Mesenchymal stem cell (in vitro differentiated cells and primary cell): ENCODE measurements around the gene SPATA2.

Experiments used
- DNase-seq: peaks from one replicate; pipeline ENCODE4 v3.0.0-alpha.2; 2013
- H2AFZ ChIP-seq: one replicate; pipeline ENCODE4 v1.6.1; 2013; ENCODE audit warnings: low read depth, mild to moderate bottlenecking, control low read depth, inconsistent platforms, low read length, moderate library complexity
- H2AK5ac ChIP-seq: 2 replicates; pipeline ENCODE4 v1.6.1; 2013; ENCODE audit warnings: low read length, moderate library complexity, mild to moderate bottlenecking, inconsistent platforms; ENCODE audit not compliant: severe bottlenecking
- H2BK120ac ChIP-seq: one replicate; pipeline ENCODE4 v1.6.1; 2013; ENCODE audit warnings: low read depth, mild to moderate bottlenecking, inconsistent platforms, low read length, moderate library complexity
- H2BK12ac ChIP-seq, 2 experiments: one replicate each; pipeline ENCODE4 v1.6.1; 2013; ENCODE audit warnings: inconsistent platforms in 2 of 2, low read length in 2 of 2, mild to moderate bottlenecking in 2 of 2, moderate library complexity in 2 of 2, control low read depth in 1 of 2
- H2BK15ac ChIP-seq: one replicate; pipeline ENCODE4 v1.6.1; 2013; ENCODE audit warnings: mild to moderate bottlenecking, low read depth, inconsistent platforms; ENCODE audit not compliant: poor library complexity, severe bottlenecking
- H2BK5ac ChIP-seq: 2 replicates; pipeline ENCODE4 v1.6.1; 2013; ENCODE audit warnings: low read depth, mild to moderate bottlenecking, low read length, control low read depth, inconsistent platforms; ENCODE audit not compliant: poor library complexity, severe bottlenecking
- H3K14ac ChIP-seq, 2 experiments: one replicate each; pipeline ENCODE4 v1.6.1; 2013; ENCODE audit warnings: inconsistent platforms in 2 of 2, low read length in 2 of 2, control low read depth in 1 of 2, mild to moderate bottlenecking in 1 of 2, moderate library complexity in 1 of 2
- H3K18ac ChIP-seq, 2 experiments: one replicate each; pipeline ENCODE4 v1.6.1; 2013; ENCODE audit warnings: inconsistent platforms in 2 of 2, low read length in 2 of 2, control low read depth in 1 of 2, low read depth in 1 of 2, mild to moderate bottlenecking in 1 of 2
- H3K23ac ChIP-seq, 2 experiments: one replicate each; pipeline ENCODE4 v1.6.1; 2013; ENCODE audit warnings: inconsistent platforms in 2 of 2, low read length in 2 of 2, mild to moderate bottlenecking in 2 of 2, moderate library complexity in 2 of 2, control low read depth in 1 of 2
- H3K27ac ChIP-seq: 2 replicates; pipeline ENCODE4 v1.5.1; 2013; ENCODE audit warnings: mild to moderate bottlenecking, moderate library complexity, low read length, control low read depth, inconsistent platforms; ENCODE audit not compliant: poor library complexity, severe bottlenecking
- H3K27me3 ChIP-seq, 2 experiments: 2 replicates each; pipeline versions ENCODE4 v1.6.1 to v1.7.0; 2013; ENCODE audit warnings: low read length in 2 of 2, mild to moderate bottlenecking in 2 of 2, moderate library complexity in 2 of 2, control low read depth in 1 of 2, inconsistent platforms in 1 of 2; ENCODE audit not compliant: control insufficient read depth in 1 of 2, insufficient read depth in 1 of 2
- H3K36me3 ChIP-seq, 2 experiments: 2 replicates each; pipeline versions ENCODE4 v1.6.1 to v1.7.0; 2013; ENCODE audit warnings: low read length in 2 of 2, control low read depth in 1 of 2, inconsistent platforms in 1 of 2, low read depth in 1 of 2, mild to moderate bottlenecking in 1 of 2; ENCODE audit not compliant: insufficient read depth in 2 of 2, control insufficient read depth in 1 of 2
- H3K4ac ChIP-seq, 2 experiments: one replicate each; pipeline ENCODE4 v1.6.1; 2013; ENCODE audit warnings: inconsistent platforms in 2 of 2, low read length in 2 of 2, mild to moderate bottlenecking in 2 of 2, moderate library complexity in 2 of 2, control low read depth in 1 of 2, low read depth in 1 of 2
- H3K4me1 ChIP-seq: 2 replicates; pipeline ENCODE4 v1.6.1; 2013; ENCODE audit warnings: low read depth, low read length, control low read depth; ENCODE audit not compliant: control insufficient read depth, insufficient read depth
- H3K4me2 ChIP-seq: 2 replicates; pipeline ENCODE4 v1.6.1; 2013; ENCODE audit warnings: low read length, mild to moderate bottlenecking, inconsistent platforms; ENCODE audit not compliant: poor library complexity, severe bottlenecking
- H3K4me3 ChIP-seq, 2 experiments: 2 replicates each; pipeline versions ENCODE4 v1.5.1 to v1.7.0; 2013; ENCODE audit warnings: low read length in 2 of 2, mild to moderate bottlenecking in 2 of 2, control low read depth in 1 of 2, low read depth in 1 of 2; ENCODE audit not compliant: insufficient read depth in 1 of 2
- H3K79me1 ChIP-seq: replicated peaks from 2 replicates; pipeline ENCODE4 v1.6.1; 2013; ENCODE audit warnings: mild to moderate bottlenecking, control low read depth, low read length, inconsistent platforms; ENCODE audit not compliant: poor library complexity, severe bottlenecking
- H3K9ac ChIP-seq: 2 replicates; pipeline ENCODE4 v1.7.0; 2013; ENCODE audit warnings: mild to moderate bottlenecking, low read length, moderate library complexity
- H3K9me3 ChIP-seq: 2 replicates; pipeline ENCODE4 v1.7.0; 2013; ENCODE audit warnings: mild to moderate bottlenecking, low read length; ENCODE audit not compliant: control insufficient read depth
- H4K8ac ChIP-seq: one replicate; pipeline ENCODE4 v1.6.1; 2013; ENCODE audit warnings: inconsistent platforms, mild to moderate bottlenecking, low read length, moderate library complexity
- H4K91ac ChIP-seq: one replicate; pipeline ENCODE4 v1.6.1; 2013; ENCODE audit warnings: mild to moderate bottlenecking, low read length, inconsistent platforms
- WGBS: methylation state at CpG from one replicate; pipeline ENCODE4 v1.1.7; 2013; ENCODE audit warnings: mixed read lengths; 5-methylcytosine and 5-hydroxymethylcytosine counted together

Gene SPATA2

DNA sequence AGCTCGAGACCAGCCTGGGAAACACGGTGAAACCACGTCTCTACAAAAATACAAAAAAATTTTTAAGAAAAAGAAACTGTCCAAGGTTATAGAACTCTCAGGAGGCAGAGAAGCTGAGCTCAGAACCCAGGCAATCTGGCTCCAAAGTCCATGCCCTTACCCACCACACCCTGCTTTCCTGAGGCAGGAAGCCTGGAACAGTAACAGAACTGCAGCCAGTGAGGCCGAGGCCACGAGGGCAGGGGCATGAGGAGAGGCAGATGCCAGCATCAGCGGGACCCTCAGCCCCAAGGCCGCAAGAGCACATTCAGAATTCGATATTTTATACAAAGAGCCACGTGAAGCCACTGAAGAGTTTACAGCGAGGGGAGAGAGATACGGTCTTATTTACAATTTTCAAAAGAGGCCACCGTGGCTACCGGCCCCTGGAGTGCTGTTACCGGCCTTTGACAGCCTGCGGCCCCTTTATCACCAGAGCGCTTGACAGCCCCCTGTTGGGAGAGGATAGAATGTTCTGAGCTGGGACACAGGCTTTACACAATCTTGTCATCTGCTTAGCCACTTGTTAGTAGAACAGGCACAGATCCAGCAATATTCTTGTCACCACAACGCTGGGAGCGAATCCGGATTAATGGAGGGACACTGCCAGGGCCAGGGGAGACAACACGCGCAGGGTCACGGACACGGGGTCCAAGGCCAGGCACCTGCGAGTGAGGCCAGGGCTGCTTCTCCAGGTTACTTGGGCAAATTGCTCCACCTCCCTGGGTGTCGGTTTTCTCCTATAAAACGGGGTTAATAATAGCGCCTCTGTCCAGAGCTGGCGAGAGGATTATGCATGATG lies 5.6 kb downstream of the SPATA2 start:
- H3K4me1 ChIP-seq: peaks cover 11% of the 10 kb centered on the region
- H4K91ac ChIP-seq: no peak overlapping the region
- H2AFZ ChIP-seq: no peak overlapping the region
- H3K36me3 ChIP-seq: peaks cover 56 to 61% of the 10 kb centered on the region in 2 experiments
- H4K8ac ChIP-seq: no peak overlapping the region
- no peak overlapping the region for H3K4ac ChIP-seq
- H3K9ac ChIP-seq: no peak overlapping the region
- no peak overlapping the region for H2BK120ac ChIP-seq
- no peak overlapping the region for H2AK5ac ChIP-seq
- H3K27ac ChIP-seq: no peak overlapping the region
- no peak overlapping the region for H3K18ac ChIP-seq
- DNase-seq: no peak
- H3K27me3 ChIP-seq: no peaks in the 10 kb centered on the region
- H3K4me2 ChIP-seq: no peak overlapping the region
- H3K14ac ChIP-seq: no peak overlapping the region
- 87% methylated on average over 28 of the region's 28 CpGs for WGBS
- H3K23ac ChIP-seq: no peak overlapping the region
- no peak overlapping the region for H2BK15ac ChIP-seq
- H2BK12ac ChIP-seq: no peak overlapping the region
- H3K79me1 ChIP-seq: peaks cover 50% of the 10 kb centered on the region
- no peak overlapping the region for H2BK5ac ChIP-seq
- no peak overlapping the region for H3K4me3 ChIP-seq
- no peaks in the 10 kb centered on the region for H3K9me3 ChIP-seq

DNA sequence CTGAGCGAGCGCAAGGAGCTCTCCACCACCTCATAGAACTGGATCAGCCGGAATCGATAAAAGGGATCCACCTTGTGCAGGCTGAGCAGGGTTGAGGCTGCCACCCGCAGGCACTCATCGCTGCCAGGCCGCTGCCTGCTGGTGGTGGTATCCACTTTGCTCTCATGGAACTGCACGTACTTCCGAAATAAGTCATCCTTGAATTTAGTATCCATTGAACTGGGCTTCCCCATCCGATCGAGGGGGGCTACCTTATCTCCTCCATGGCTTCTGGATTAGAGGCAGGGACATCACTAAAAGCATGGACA lies 7.1 kb downstream of the SPATA2 start:
- H4K91ac ChIP-seq: no peak overlapping the region
- no peak overlapping the region for H4K8ac ChIP-seq
- H2BK120ac ChIP-seq: no peak overlapping the region
- H3K9ac ChIP-seq: no peak overlapping the region
- H3K4me3 ChIP-seq: no peak overlapping the region
- H2AK5ac ChIP-seq: no peak overlapping the region
- no peaks in the 10 kb centered on the region for H3K9me3 ChIP-seq
- no peak overlapping the region for H3K18ac ChIP-seq
- no peaks in the 10 kb centered on the region for H3K27me3 ChIP-seq
- H3K79me1 ChIP-seq: peaks cover 57% of the 10 kb centered on the region
- H3K4me1 ChIP-seq: no peaks in the 10 kb centered on the region
- H3K14ac ChIP-seq: no peak overlapping the region
- H2BK5ac ChIP-seq: no peak overlapping the region
- no peak overlapping the region for H2AFZ ChIP-seq
- H3K4me2 ChIP-seq: no peak overlapping the region
- no peak overlapping the region for H3K4ac ChIP-seq
- WGBS: 95% methylated on average over 11 of the region's 11 CpGs
- DNase-seq: no peak
- no peak overlapping the region for H2BK15ac ChIP-seq
- H2BK12ac ChIP-seq: no peak overlapping the region
- H3K36me3 ChIP-seq: peaks cover 69 to 71% of the 10 kb centered on the region in 2 experiments
- H3K27ac ChIP-seq: no peak overlapping the region
- no peak overlapping the region for H3K23ac ChIP-seq

DNA sequence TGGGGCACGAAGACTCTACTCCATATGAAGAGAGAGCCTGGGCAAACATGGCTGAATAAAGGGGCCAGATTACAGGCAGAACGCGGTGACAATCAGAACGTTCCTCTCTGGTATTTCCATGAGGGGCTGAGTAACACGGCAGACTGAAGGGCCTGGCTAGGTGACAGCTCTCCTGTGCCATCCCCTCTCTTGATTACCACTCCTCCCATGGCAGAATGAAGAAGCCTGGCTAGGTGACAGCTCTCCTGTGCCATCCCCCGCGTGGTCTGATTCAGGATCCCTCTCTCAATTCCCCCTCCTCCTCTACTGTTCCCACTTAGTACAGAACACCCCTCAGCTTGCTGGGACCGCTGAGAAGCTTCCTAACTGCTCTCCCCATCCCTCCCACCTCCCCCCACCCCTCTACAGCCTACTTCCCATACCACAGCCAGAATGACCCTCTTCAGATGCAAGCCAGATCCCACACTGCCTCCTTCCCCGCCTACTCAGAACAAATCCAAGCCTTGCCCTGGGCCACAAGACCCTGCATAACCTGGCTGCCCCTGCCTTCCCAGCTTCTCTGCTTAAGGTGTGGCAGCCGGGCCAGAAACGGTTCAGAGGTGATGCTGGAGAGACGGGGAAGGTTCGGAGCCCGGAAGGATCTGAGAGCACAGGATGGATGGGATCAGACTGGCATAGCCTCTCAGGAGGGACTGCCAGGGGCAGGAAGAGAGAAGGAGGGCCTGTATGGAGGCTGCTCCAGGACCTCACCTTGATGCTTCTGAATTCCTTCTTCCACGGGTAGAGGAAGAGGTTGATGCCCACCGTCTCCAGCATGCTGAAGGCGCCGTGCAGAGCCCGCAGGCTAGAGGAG lies 7.7 kb downstream of the SPATA2 start:
- no peak for DNase-seq
- Histone ChIP-seq H2BK12ac (no peak overlapping the region), H3K4me3 (no peak overlapping the region), H3K18ac (no peak overlapping the region), H3K36me3 (peaks cover 71% of the 10 kb centered on the region in 2 experiments), H3K9ac (no peak overlapping the region), H3K27ac (no peak overlapping the region), H4K8ac (no peak overlapping the region), H3K4me1 (no peaks in the 10 kb centered on the region), H2AFZ (no peak overlapping the region), H2BK5ac (no peak overlapping the region), H3K23ac (no peak overlapping the region), H2BK15ac (no peak overlapping the region), H3K4ac (no peak overlapping the region), H2BK120ac (no peak overlapping the region), H3K27me3 (no peaks in the 10 kb centered on the region), H2AK5ac (no peak overlapping the region), H3K9me3 (no peaks in the 10 kb centered on the region), H3K79me1 (peaks cover 57% of the 10 kb centered on the region), H3K14ac (no peak overlapping the region), H3K4me2 (no peak overlapping the region), H4K91ac (no peak overlapping the region)
- WGBS: 97% methylated on average over 19 of the region's 19 CpGs

- 90% methylated on average over 15 of the region's 15 CpGs for WGBS
- Histone ChIP-seq H4K8ac (no peak overlapping the region), H2BK12ac (no peak overlapping the region), H2AFZ (no peak overlapping the region), H2BK120ac (no peak overlapping the region), H3K4me2 (no peak overlapping the region), H4K91ac (no peak overlapping the region), H3K9me3 (no peaks in the 10 kb centered on the region), H3K27ac (no peak overlapping the region), H3K36me3 (peaks cover 71 to 73% of the 10 kb centered on the region in 2 experiments), H3K4ac (no peak overlapping the region), H3K4me1 (no peaks in the 10 kb centered on the region), H3K4me3 (no peak overlapping the region), H3K18ac (no peak overlapping the region), H3K14ac (no peak overlapping the region), H2AK5ac (no peak overlapping the region), H3K9ac (no peak overlapping the region), H3K79me1 (peaks cover 56% of the 10 kb centered on the region), H3K23ac (no peak overlapping the region), H2BK15ac (no peak overlapping the region), H2BK5ac (no peak overlapping the region), H3K27me3 (no peaks in the 10 kb centered on the region)
- DNase-seq: no peak
Observed at GRCh38 chr20:49906615-49907154, 8.6 kb downstream of the SPATA2 start.
